T-cell (primary cell): ENCODE data around the gene CDRT15L2. TPM values are rescaled to one million over a fixed set of nuclear protein-coding genes. Genes with fewer than 3 reads are reported as not detected.
"Not testable (repeated sequence)": the region's sequence is repeated elsewhere in the genome, so short reads cannot be mapped to it uniquely, and the experiment has no call there.

Experiments used
- ATAC-seq, 4 experiments: fragments of 200-7000 bp in 3 of 4; fragments of 150-1000 bp in 1 of 4; cut with Tn5 transposase; replicated peaks in 1 of 4; 1 replicate in 3 of 4; 2 replicates in 1 of 4; pipeline ENCODE4 v1.10.0; 2021; ENCODE audit warnings: moderate library complexity in 3 of 4, mild to moderate bottlenecking in 2 of 4, moderate number of reproducible peaks in 1 of 4
- CTCF ChIA-PET, 2 donors: fragments of 300-600 bp; sonication (Branson Sonifier 250); formaldehyde crosslinking; loops; one replicate each; lab custom pipeline; 2022; ENCODE audit warnings: antibody characterized with exemption in 2 of 2; lab: Charles Lee
- POLR2A ChIA-PET, 2 donors: fragments of 300-600 bp; sonication (Branson Sonifier 250); formaldehyde crosslinking; loops; one replicate each; lab custom pipeline; 2022; ENCODE audit warnings: antibody characterized with exemption in 2 of 2; lab: Charles Lee
- DNase-seq, 35 experiments: peaks; one replicate each; pipeline versions ENCODE4 v3.0.0 to v3.0.0-alpha.2; 2013 to 2023
- H3K27ac ChIP-seq: one replicate; pipeline ENCODE4 v1.5.1; 2013; ENCODE audit warnings: low read length
- H3K27me3 ChIP-seq, 2 experiments: replicated peaks in 1 of 2; 1 replicate in 1 of 2; 2 replicates in 1 of 2; pipeline versions ENCODE4 v1.6.1 to v1.7.0; 2013; ENCODE audit warnings: low read length in 1 of 2, mixed read lengths in 1 of 2; ENCODE audit not compliant: control insufficient read depth in 2 of 2, insufficient read depth in 2 of 2; ENCODE audit errors: extremely low read depth in 1 of 2
- H3K36me3 ChIP-seq, 2 donors: 1 replicate in 1 of 2; 2 replicates in 1 of 2; pipeline versions ENCODE4 v1.6.1 to v1.7.0; 2013; ENCODE audit warnings: low read length in 1 of 2; ENCODE audit not compliant: control insufficient read depth in 2 of 2, insufficient read depth in 1 of 2; ENCODE audit errors: extremely low read depth in 1 of 2
- H3K4me1 ChIP-seq, 2 experiments: 1 replicate in 1 of 2; 2 replicates in 1 of 2; pipeline versions ENCODE4 v1.6.1 to v1.7.0; 2013; ENCODE audit warnings: low read length in 2 of 2, mixed read lengths in 1 of 2; ENCODE audit not compliant: insufficient read depth in 2 of 2, control insufficient read depth in 1 of 2; ENCODE audit errors: extremely low read depth in 1 of 2
- H3K4me3 ChIP-seq, 2 donors: 1 replicate in 1 of 2; 2 replicates in 1 of 2; pipeline versions ENCODE4 v1.5.1 to v1.7.0; 2013; ENCODE audit warnings: mild to moderate bottlenecking in 2 of 2, low read length in 1 of 2, moderate library complexity in 1 of 2; ENCODE audit not compliant: control insufficient read depth in 1 of 2; ENCODE audit errors: extremely low read depth in 1 of 2
- H3K9me3 ChIP-seq: 2 replicates; pipeline ENCODE4 v1.7.0; 2013
- H3K27ac Mint-ChIP-seq, 2 donors: one replicate each; pipeline ENCODE4 v1.8.0; 2020 to 2021; ENCODE audit warnings: mild to moderate bottlenecking in 2 of 2, mixed read lengths in 2 of 2
- H3K27me3 Mint-ChIP-seq, 2 donors: one replicate each; pipeline ENCODE4 v1.8.0; 2021 to 2022; ENCODE audit warnings: mixed read lengths in 2 of 2
- H3K36me3 Mint-ChIP-seq: one replicate; pipeline ENCODE4 v1.8.0; 2021; ENCODE audit warnings: mixed read lengths
- H3K4me1 Mint-ChIP-seq, 3 donors: one replicate each; pipeline ENCODE4 v1.8.0; 2020 to 2022; ENCODE audit warnings: mixed read lengths in 3 of 3, mild to moderate bottlenecking in 1 of 3
- H3K4me3 Mint-ChIP-seq, 3 donors: one replicate each; pipeline ENCODE4 v1.8.0; 2020 to 2022; ENCODE audit warnings: mild to moderate bottlenecking in 3 of 3, mixed read lengths in 3 of 3, moderate library complexity in 3 of 3
- H3K9me3 Mint-ChIP-seq, 3 donors: one replicate each; pipeline ENCODE4 v1.8.0; 2020 to 2022; ENCODE audit warnings: mixed read lengths in 3 of 3
- whole genome bisulfite sequencing: methylation state at CpG from one replicate; pipeline ENCODE4 v1.1.5; 2013; ENCODE audit warnings: missing lambda C conversion rate; ENCODE audit not compliant: insufficient coverage; 5-methylcytosine and 5-hydroxymethylcytosine counted together
- total RNA-seq, 35 experiments: library from RNA in 6 of 35; stranded (reverse) in 6 of 35; fragments of 120-200 nt in 1 of 35; gene quantifications; one replicate each; pipeline versions ENCODE4 v1.2.1 to v1.2.4 and lab custom pipeline; 2013 to 2026

CDRT15L2 gene
- total RNA-seq, 5 donors from 2014 or later (not counting 1 experiment from before 2014, with no cell fraction given) = not detected

DNA sequence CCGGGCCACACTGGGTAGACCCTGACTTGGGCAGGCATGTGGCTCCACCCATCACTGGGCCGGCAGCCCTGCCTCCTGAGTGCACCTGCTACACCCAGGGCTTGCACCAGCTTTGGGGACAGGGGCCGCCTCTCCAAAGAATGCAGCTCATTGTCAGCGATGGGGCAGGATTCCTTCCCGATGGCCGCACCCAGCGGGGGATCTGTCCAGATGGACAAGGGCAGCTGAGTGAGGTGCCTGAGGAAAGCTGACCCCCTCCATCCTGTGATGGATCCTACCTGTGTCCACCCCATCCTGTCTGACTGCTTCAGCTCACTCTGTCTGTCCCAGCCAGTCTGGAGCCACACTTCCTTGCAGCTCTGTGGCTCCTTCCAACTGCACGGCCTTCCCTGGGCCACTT is 10.9 kb upstream of the CDRT15L2 start:
- H3K27me3 ChIP-seq = peaks cover 0 to 13% of the 10 kb centered on the region in 2 experiments
- DNase-seq = peak in 1 of 35 experiments; percentile 21
- H3K27me3 Mint-ChIP-seq, H3K36me3 Mint-ChIP-seq, CTCF ChIA-PET, H3K4me1 Mint-ChIP-seq, H3K4me3 Mint-ChIP-seq, H3K27ac ChIP-seq, H3K4me1 ChIP-seq, ATAC-seq, H3K27ac Mint-ChIP-seq, H3K4me3 ChIP-seq, H3K9me3 ChIP-seq, H3K9me3 Mint-ChIP-seq, POLR2A ChIA-PET, H3K36me3 ChIP-seq: not testable (repeated sequence)
- 91% methylated on average over 7 of the region's 8 CpGs for WGBS

GRCh38 chr17:20571653-20572052 is 7.9 kb upstream of the CDRT15L2 start:
- H3K27ac Mint-ChIP-seq, H3K4me3 Mint-ChIP-seq, CTCF ChIA-PET, H3K27ac ChIP-seq, H3K9me3 Mint-ChIP-seq, H3K36me3 Mint-ChIP-seq, H3K4me1 Mint-ChIP-seq, H3K9me3 ChIP-seq, H3K36me3 ChIP-seq, H3K27me3 Mint-ChIP-seq, H3K4me3 ChIP-seq, H3K27me3 ChIP-seq, ATAC-seq, H3K4me1 ChIP-seq, POLR2A ChIA-PET: not testable (repeated sequence)
- 80% methylated on average over 1 of the region's 13 CpGs for WGBS
- peak in 1 of 35 experiments; percentile 18 for DNase-seq

DNA sequence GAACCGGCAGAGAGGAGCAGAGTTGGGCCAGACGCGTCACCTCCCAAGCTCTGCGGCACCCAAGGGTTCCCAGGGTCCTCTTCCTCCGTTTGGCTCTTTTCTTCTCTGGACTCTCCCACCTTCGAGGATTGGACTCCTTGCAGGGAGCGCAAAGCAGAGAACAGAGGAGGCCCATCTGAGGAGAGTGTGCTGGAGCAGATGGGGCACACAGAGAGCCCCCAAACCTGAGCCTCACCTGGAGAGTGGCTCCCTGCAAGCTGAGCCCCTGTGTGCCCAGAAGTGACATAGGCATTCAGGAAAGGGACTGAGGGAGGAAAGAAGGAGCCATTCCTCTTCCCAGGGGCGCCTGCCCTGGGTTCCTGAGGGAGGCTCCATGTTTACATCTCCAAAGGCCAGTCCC is 6.3 kb upstream of the CDRT15L2 start:
- no CpG with 5 or more reads among the region's 8 CpGs for WGBS
- H3K27ac ChIP-seq, H3K4me1 ChIP-seq, H3K9me3 ChIP-seq, H3K27me3 ChIP-seq, H3K36me3 Mint-ChIP-seq, H3K27me3 Mint-ChIP-seq, ATAC-seq, H3K27ac Mint-ChIP-seq, H3K4me3 ChIP-seq, H3K9me3 Mint-ChIP-seq, POLR2A ChIA-PET, H3K4me3 Mint-ChIP-seq, H3K36me3 ChIP-seq, CTCF ChIA-PET, H3K4me1 Mint-ChIP-seq, DNase-seq: not testable (repeated sequence)

DNA sequence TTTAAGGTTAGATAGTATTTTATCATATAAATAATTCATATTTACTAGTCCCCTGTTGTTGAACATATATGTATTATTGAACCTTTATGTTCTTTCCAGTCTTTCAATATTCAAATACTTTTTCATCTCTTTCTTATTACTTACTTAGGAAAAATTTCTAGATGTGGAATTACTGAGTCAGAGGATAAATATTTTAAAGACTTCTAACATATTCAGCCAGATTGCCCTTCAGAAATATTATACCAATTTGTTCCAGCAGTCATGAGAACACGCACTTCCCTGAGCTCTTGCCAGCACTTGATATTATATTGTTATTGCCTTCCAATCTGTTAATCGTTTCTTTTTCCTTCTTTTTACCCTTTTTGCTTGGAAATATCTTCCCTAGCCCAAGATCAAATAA is 4.5 kb upstream of the CDRT15L2 start:
- H3K4me1 Mint-ChIP-seq, ATAC-seq, CTCF ChIA-PET, H3K27ac ChIP-seq, H3K36me3 Mint-ChIP-seq, H3K4me3 ChIP-seq, POLR2A ChIA-PET, H3K36me3 ChIP-seq, DNase-seq, H3K27me3 Mint-ChIP-seq, H3K4me1 ChIP-seq, H3K9me3 ChIP-seq, H3K4me3 Mint-ChIP-seq, H3K27ac Mint-ChIP-seq, H3K27me3 ChIP-seq, H3K9me3 Mint-ChIP-seq: not testable (repeated sequence)
- WGBS = no CpG with 5 or more reads among the region's 2 CpGs

GRCh38 chr17:20583891-20584577 is 4.5 kb downstream of the CDRT15L2 start:
- H3K4me3 Mint-ChIP-seq, H3K27me3 ChIP-seq, H3K36me3 ChIP-seq, ATAC-seq, CTCF ChIA-PET, H3K4me1 ChIP-seq, H3K27ac Mint-ChIP-seq, POLR2A ChIA-PET, H3K36me3 Mint-ChIP-seq, H3K4me1 Mint-ChIP-seq, DNase-seq, H3K9me3 ChIP-seq, H3K4me3 ChIP-seq, H3K9me3 Mint-ChIP-seq, H3K27ac ChIP-seq: not testable (repeated sequence)
- 92% methylated on average over 4 of the region's 14 CpGs for WGBS
- peaks cover 8 to 16% of the 10 kb centered on the region in 2 donors for H3K27me3 Mint-ChIP-seq

DNA sequence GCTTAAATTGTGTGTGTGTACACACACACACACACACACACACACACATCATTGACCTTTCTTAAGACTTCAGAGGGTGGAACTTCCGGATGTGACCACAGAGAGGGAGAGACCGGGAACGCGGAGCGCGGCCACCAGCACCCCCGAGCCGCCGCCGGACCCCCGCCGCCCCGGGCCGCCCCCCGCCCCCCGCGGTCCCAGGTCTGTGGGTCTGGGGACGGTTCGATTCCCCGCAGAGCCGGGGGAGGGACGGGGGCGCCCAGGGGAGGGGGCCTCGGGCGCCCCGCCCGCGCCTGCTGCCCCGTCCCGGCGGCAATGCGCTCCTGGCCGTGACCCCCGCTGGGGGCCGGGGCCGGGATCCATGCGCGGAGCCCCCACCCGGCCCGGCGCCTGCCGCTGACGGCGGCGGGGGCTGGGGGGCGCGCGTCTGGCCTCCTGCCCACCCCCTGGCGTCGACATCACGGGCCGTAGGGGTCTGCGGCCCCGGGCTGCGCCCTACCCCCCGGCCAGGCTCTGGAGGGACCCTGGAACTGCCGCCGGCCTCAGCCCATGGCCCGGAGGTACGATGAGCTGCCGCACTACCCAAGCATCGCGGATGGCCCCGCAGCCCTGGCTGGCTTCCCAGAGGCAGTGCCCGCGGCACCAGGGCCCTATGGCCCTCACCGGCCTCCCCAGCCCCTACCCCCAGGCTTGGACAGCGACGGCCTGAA is 9.4 kb downstream of the CDRT15L2 start:
- H3K27ac Mint-ChIP-seq, H3K4me1 Mint-ChIP-seq, CTCF ChIA-PET, H3K4me3 Mint-ChIP-seq, H3K27ac ChIP-seq, H3K4me1 ChIP-seq, H3K4me3 ChIP-seq, DNase-seq, POLR2A ChIA-PET, H3K36me3 ChIP-seq, H3K9me3 ChIP-seq, H3K36me3 Mint-ChIP-seq, H3K9me3 Mint-ChIP-seq, ATAC-seq: not testable (repeated sequence)
- peaks cover 8 to 17% of the 10 kb centered on the region in 2 donors for H3K27me3 Mint-ChIP-seq
- H3K27me3 ChIP-seq = peaks cover 0 to 12% of the 10 kb centered on the region in 2 experiments
- 17% methylated on average over 42 of the region's 69 CpGs for WGBS
